GM21717 (cell line): Measurements from ENCODE around the gene SOX13.

Experiments used
- ATAC-seq: cut with Tn5 transposase; IDR thresholded peaks from one replicate; pipeline ENCODE4 v1.9.1; 2021; ENCODE audit warnings: mild to moderate bottlenecking, moderate library complexity; ENCODE audit not compliant: unreplicated experiment

Gene SOX13

GRCh38 chr1:204104331-204105130 is 31.6 kb downstream of the SOX13 start:
- no peak for ATAC-seq

GRCh38 chr1:204105131-204105515 is 32.2 kb downstream of the SOX13 start:
- no peak for ATAC-seq

GRCh38 chr1:204106825-204107224 is 33.9 kb downstream of the SOX13 start:
- ATAC-seq = no peak

- no peak for ATAC-seq
Measured at GRCh38 chr1:204107892-204108291, 35.0 kb downstream of the SOX13 start.

- ATAC-seq = no peak
Measured at GRCh38 chr1:204108312-204109141, 35.6 kb downstream of the SOX13 start.

GRCh38 chr1:204110894-204111633 is 38.1 kb downstream of the SOX13 start:
- ATAC-seq = no peak

GRCh38 chr1:204112876-204113730 is 40.2 kb downstream of the SOX13 start:
- no peak for ATAC-seq

- ATAC-seq = no peak
Measured at GRCh38 chr1:204113896-204114295, 41.0 kb downstream of the SOX13 start.

- no peak for ATAC-seq
Measured at GRCh38 chr1:204114606-204115005, 41.7 kb downstream of the SOX13 start.

- no peak for ATAC-seq
Measured at GRCh38 chr1:204115116-204115515, 42.2 kb downstream of the SOX13 start.

GRCh38 chr1:204116539-204116938 is 43.6 kb downstream of the SOX13 start:
- no peak for ATAC-seq

GRCh38 chr1:204121840-204122555 is 49.1 kb downstream of the SOX13 start:
- ATAC-seq = no peak

- ATAC-seq = no peak
Measured at GRCh38 chr1:204123376-204123775, 50.5 kb downstream of the SOX13 start.

- ATAC-seq = no peak
Measured at GRCh38 chr1:204124639-204125038, 51.7 kb downstream of the SOX13 start.

- ATAC-seq = no peak
Measured at GRCh38 chr1:204125759-204126351, 52.9 kb downstream of the SOX13 start.

GRCh38 chr1:204126386-204126785 is 53.5 kb downstream of the SOX13 start:
- ATAC-seq = no peak

- no peak for ATAC-seq
Measured at GRCh38 chr1:204126956-204127355, 54.0 kb downstream of the SOX13 start.

- no peak for ATAC-seq
Measured at GRCh38 chr1:204127597-204128242, 54.8 kb downstream of the SOX13 start.

GRCh38 chr1:204128464-204128963 is 55.6 kb downstream of the SOX13 start:
- no peak for ATAC-seq
